NCI-H2107 treated with DMSO at 0.1 percent for 48 hours (cell line): ENCODE data around the gene ATP11A.

Experiments used
- DNase-seq: peaks from one replicate; lab custom pipeline; 2025; ENCODE audit not compliant: unreplicated experiment; lab: John Stamatoyannopoulos, UW

Gene ATP11A

DNA sequence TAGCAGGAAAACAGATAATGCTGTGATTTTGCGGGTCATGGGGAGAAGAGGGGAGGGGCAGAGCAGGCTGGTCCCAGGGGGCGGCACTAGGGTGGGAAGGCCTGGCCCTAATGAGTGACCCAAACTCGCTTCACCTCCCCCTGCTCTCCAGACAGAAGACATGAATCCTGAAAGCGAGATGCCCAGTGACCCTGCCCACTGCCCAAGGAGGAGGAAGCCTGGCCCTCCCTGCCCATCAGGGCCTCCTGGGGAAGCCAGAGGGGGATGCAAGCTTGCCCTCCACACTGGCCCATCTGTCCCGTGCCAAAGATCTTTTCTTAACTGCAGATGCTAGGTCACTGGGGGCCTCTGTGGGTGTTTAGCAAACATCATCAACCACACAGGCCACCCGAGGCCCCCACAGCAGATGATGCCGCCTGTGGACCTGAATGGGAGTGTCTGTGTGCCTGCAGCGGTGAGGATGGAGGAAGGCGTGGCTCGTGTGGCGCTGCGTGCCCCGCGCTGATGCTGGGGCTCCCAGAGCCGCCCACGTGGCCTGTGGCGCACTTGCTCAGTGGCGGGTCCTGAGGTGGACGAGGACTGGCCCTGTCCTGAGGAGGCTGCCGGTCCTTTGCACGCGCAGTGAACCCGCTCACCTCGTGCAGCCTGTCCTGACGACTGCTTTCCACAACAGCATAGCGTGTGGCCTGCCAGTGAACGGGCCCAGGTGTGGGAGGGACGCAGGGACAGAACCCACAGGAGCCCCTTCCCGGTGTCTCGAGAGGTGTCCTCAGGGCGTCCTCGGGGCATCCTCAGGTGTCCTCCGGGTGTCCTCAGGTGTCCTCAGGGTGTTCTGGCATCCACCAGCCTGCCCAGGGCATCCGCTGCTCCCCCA lies 198.6 kb downstream of the ATP11A start:
- DNase-seq = no peak

GRCh38 chr13:112889351-112890290 lies 199.8 kb downstream of the ATP11A start:
- DNase-seq = no peak

DNA sequence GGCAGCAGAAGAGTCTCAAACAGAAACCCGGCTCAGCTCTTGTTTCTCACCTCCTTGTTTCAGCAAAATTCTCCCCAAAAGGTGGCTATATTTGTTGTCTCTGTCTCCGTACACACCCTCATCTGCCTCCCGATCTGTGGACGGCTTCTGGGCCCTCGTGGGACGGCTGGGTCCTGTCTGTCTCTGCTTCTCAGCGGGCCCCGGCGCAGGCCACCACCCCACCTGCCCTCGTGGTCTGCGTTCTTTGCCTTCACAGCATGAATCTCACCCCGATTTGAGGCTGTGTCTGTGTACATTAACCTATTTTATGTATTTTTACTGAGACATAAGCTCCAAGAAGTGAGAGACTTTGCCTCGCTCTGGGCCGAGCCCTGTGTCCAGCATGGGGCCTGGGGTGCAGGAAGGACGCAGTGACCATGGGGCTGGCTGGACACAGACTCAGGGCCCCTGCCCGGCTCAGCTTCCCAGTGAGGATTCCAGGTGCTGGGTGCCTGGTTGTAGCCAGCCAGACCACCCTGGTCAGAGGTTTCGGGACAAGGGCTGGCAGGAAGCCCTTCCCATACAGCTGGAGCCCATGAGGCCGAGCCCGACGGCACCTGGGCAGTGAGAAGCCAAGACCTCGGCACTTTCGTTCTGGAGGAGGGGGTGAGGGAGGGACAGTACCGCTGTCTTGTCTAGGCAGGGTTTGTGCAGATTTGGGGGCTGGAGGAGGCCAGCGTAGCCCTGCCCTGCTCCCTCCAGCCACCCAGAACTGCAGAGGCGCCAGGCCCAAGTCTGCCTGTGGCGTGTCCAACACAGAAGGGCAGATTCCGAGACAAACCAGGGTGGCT lies 200.7 kb downstream of the ATP11A start:
- DNase-seq = no peak

GRCh38 chr13:112891477-112892401 lies 201.9 kb downstream of the ATP11A start:
- DNase-seq = peak; percentile 86

DNA sequence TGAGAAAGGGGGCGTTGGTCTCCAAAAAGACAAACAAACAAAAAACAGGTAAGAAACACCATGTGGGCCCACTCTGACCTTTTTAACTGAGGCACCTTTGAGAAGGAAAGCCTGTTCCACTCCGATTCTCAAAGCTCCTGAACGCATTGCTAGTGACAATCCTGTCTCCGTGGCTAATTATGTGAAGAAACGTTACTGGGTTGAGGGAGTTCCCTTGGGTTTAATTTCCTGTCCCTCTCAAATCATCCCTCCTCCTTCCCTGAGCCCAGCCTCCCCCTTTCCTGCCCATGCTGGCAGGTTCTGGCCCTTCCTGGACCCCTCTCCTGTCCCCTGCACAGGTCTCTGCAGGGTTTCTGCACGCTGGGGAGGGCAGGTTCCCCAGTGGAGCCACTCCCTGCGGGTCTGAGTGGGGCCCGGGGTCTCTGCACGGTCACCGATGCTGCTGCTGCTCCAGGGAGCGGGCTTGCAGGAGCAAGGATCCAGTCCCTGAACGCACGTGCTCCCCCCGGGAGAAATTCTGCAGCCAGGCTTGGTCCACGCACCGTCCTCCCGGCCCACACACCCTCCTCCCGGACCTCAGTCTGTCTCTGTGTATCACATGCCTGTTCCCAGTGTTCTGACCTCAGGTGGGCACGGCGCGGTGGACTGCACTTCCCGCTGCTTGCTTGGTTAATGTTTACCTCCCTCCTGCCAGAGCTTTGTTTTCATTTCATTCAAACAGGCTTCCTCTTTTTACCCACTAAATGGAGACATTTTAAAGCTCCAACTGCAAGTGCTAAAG lies 202.8 kb downstream of the ATP11A start:
- DNase-seq = peak; percentile 21

DNA sequence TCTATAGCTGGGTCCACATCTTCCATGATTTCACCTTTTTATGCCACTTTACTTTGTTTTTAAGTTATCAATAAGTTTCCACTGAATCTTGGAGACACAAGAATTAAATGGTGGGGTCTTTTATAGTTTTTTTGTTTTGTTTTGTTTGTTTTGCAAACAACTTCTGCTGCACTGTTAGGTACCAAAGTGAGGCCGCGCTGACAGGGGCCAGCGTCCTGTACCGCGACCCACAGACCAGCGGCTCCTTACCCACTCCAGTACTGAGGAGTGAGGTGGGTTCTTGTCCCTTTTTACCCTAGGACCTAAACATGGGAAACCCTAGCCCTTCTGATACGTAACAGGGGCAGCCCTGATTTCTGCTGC lies 203.3 kb downstream of the ATP11A start:
- no peak for DNase-seq

DNA sequence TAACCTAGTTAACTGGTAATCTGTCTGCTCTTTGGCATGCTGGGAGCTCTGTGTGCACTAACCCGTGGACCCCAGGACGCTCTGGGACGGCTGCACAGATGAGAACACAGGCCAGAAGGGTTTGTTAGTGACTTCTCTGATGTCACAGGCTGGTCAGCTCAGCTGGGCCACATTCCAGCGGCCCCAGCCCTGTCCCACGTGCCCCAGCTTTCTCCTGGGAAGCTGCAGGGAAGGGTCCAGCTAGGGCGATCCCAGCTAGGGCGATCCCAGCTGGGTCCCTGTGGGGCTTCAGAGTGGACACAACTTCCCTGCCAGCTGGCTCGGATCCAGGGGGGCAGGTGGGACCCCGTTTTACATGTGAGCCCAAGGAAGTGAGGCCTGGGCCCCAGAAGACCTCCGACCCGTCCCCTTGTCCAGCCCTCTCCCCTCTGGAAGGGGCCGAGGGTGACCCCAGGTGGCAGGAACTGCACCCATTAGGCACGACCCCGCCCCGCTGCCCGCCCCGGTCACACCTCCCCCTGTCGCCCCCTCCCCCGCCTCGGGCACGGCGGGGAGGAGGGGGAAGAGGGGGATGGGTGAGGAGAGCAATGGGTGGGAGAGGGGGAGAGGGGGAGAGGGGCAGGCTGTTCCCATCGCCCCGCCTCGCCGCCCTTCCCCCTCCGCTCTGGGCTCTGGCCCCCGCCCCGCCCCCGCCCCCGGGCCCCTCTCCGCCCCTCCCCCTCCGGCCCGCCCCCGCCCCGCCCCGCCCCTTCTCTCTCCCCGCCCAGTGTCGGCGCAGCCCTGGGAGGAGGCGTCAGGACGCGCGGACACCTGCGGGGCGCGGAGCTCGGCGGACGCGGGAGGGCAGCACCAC lies 204.0 kb downstream of the ATP11A start:
- no peak for DNase-seq

GRCh38 chr13:112894423-112894672 lies 204.5 kb downstream of the ATP11A start:
- DNase-seq = no peak

DNA sequence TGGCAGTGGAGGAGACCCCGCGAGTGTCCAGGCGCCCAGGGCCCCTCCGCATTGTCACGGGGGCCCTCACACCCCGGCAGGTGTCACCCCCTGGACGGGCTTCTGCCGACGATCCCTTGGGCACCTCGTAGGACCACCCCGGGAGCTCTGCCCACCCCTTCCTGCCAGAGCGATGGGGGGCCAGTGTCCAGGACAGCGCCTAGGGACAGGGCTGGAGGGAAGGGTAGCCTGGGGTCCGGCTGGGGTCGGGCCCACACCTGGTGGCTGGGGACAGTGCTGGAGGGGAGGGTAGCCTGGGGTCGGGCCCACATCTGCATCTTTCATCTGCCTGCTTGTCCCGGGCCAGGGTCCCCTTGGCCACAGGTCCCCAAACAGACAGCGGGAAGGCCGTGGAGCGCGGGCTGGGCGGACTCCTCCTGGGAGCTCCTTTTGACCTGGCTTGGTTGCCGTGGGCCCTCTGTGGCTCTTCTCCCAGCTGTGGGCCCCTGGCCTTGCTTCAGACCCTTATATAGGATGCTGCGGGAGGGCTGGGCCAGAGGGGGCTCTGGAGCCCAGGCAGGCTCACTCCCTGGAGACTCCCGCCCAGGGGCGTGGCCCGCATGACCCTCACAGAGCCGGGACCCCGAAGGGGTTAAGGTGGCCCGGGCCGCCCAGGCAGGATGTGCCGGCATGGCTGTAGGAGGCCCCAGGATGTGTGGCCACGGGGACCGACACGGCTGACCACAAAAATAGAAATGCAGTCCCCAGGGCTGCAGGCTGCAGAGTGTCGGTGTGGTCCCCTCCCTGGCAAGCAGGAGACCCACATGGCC lies 205.0 kb downstream of the ATP11A start:
- DNase-seq = no peak

DNA sequence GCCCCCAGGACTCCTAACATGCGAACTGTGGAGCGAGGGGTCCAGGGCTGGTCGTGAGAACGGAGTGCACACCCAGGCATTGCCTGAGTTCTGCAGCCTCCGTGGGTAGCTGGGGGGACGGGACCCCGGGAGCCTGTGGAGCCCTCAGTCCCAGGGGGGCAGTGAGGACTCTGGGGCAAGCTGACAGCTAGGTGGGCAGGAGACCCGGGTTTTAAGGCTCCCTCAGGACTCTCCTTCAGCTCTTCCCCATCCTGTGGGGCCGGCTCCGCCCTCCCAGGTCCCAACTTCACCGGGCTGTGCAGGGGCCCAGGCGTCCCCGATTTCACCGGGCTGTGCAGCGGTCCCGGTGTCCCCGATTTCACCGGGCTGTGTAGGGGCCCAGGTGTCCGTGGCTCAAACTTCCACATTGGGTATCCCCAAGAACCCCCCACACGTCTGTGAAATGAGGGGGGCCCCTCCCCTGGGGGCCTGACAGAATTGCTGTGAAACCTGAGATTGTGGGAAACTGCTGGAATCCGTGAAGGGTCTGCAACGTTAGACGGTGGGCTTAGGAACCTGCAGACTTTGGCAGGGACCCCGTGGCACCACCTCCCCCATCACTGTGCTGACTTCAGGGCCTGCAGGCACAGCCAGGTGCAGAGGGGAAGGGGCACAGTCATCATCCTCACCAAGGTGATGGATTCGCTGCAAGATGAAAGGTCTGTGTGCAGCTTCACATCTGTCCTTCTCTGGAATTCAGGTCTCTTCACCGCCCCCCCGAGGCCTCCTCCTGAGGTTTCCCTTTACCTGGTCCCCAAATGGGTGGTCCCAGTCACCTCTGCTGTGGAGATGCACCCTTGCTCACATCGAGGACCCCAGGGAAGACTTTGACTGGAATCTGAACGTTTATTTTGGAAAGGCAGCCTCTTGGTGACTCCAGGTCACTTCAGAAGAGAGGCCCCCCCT lies 206.0 kb downstream of the ATP11A start:
- peak; percentile 100 for DNase-seq

DNA sequence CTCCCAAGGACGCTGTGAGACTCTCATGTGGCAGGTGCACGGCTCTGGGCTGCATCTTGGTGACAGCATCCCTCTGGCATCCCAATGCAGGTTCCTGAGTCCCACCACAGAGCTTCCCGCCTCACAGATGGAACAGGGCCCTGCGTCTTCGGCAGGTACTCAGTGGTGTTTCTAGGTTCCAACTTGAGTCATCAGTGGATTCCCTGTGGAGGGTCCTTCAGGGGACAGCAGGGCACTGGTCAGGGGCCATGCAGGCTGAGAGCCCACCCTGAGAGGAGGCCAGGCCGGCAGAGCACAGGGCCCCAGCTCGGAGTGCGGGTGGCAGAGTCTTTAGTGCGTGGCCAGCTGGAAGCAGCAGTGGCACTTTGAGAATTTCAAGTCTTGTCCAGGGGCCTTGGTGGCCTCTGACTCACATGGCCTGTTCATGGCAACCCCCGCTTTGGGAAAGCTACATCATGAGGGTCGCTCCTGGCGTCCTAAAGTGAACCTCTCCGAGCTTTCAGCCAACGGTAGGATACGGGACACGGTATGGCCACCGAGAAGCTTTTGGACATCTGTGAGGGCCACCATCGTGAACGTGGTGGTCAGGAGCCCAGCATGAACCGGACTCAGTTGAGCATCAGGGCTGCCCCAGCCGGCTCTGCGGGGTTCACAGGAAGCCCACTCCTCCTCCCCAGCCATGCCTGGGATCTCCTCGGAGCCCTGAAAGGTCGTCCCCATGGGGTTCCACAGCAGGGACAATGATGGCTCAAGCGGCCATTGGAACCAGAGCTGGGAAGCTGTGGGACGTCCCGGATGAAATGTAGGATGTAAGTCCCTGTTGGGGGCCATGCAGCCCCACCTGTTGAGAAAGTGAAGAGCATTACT lies 207.1 kb downstream of the ATP11A start:
- no peak for DNase-seq

DNA sequence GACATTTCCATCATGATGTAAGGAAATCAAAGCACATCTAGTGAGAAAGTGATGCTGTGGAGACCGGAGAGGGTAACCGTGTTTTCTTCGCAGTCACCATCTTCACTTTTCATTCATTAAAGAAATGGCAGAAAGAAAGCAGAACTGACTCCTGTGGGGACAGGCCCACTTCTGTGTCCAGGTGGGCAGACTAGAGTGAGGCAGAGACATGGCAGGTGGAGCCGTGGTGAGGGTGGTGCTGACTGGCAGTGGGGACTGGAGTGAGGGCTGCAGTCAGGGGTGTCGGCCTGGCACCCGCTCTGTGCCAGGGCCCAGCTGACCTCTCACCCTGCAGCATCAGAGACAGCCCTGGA lies 207.7 kb downstream of the ATP11A start:
- no peak for DNase-seq

- DNase-seq = no peak
Measured at GRCh38 chr13:112897956-112898620, 208.2 kb downstream of the ATP11A start.

DNA sequence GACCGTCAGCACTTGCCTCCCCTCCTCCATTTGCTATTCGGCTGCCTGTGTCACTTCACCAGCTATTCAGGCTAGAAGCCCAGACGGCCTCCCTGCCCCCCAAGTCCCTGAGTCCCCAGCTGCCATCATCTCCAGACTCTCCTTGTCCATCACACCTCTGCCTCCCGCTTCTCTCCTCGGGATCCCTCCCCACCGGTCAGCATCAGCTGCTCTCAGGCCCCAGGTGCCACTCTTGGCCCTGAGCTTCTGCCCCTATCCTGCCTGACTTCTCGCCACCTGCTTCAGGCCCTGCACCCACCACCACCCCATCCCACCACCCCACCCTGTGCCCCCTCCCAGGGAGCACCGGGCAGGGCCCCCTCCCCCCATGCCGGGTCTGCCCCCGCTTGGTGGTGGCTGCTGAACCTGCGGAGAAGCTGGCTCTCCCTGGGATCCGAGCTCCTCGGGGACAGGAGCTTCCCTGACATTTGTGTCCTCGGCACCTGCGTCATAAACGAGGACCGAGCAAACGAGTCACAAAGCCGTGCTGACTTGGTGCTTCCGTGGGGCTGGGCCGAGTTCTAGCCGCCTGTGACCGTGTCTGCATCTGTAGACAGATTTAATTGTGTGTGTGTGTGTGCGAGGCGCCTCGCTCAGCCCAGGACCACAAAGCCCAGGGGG lies 208.9 kb downstream of the ATP11A start:
- no peak for DNase-seq
